IMR-90 (cell line): Measurements from ENCODE around the gene ERV3-1. TPM values are rescaled to one million over a fixed set of nuclear protein-coding genes. Genes with fewer than 3 reads are reported as not detected.

Source experiments
- ATAC-seq: fragments of 200-7000 bp; cut with Tn5 transposase; 2 replicates; pipeline ENCODE4 v1.9.1; 2020; ENCODE audit warnings: low read depth, mild to moderate bottlenecking, moderate library complexity
- BruUV-seq: library from RNA; stranded (reverse); fragments of 400-500 nt; replicated peaks from 2 replicates; lab custom pipeline; 2021; lab: Mats Ljungman, UMichigan
- CTCF ChIA-PET: fragments of 300-600 bp; formaldehyde crosslinking; extraction: SDS; loops from one replicate; lab custom pipeline; 2021; ENCODE audit warnings: antibody characterized with exemption; lab: Yijun Ruan, JAX
- POLR2A ChIA-PET: fragments of 300-600 bp; sonication (Branson Sonifier 250); formaldehyde crosslinking; loops from one replicate; lab custom pipeline; 2022; ENCODE audit warnings: antibody characterized with exemption; ENCODE audit not compliant: unreplicated experiment; lab: Charles Lee
- DNase-seq: peaks from one replicate; pipeline ENCODE4 v3.0.0; 2013
- H2AFZ ChIP-seq: replicated peaks from 2 replicates; pipeline ENCODE3; 2013; ENCODE audit warnings: low read length, mild to moderate bottlenecking; ENCODE audit not compliant: poor library complexity
- H2AK5ac ChIP-seq: 2 replicates; pipeline ENCODE4 v1.6.1; 2013; ENCODE audit warnings: low read depth, low read length, inconsistent platforms
- H2AK9ac ChIP-seq: replicated peaks from 2 replicates; pipeline ENCODE3; 2013; ENCODE audit warnings: mild to moderate bottlenecking, low read depth, low read length, moderate library complexity; ENCODE audit not compliant: poor library complexity
- H2BK120ac ChIP-seq: 2 replicates; pipeline ENCODE4 v1.6.1; 2013; ENCODE audit warnings: low read depth, low read length, inconsistent platforms
- H2BK15ac ChIP-seq: 3 replicates; pipeline ENCODE4 v1.6.1; 2013; ENCODE audit warnings: low read depth, low read length, inconsistent platforms
- H2BK20ac ChIP-seq: 2 replicates; pipeline ENCODE4 v1.6.1; 2013; ENCODE audit warnings: low read depth, mild to moderate bottlenecking, inconsistent platforms, low read length, moderate library complexity
- H2BK5ac ChIP-seq: 2 replicates; pipeline ENCODE4 v1.6.1; 2013; ENCODE audit warnings: mild to moderate bottlenecking, low read depth, low read length, inconsistent platforms; ENCODE audit not compliant: poor library complexity, severe bottlenecking
- H3K14ac ChIP-seq: replicated peaks from 2 replicates; pipeline ENCODE4 v1.6.1; 2013; ENCODE audit warnings: low read depth, low read length, inconsistent platforms
- H3K18ac ChIP-seq: 2 replicates; pipeline ENCODE4 v1.6.1; 2013; ENCODE audit warnings: low read depth, low read length, control low read depth
- H3K23ac ChIP-seq: 2 replicates; pipeline ENCODE4 v1.6.1; 2013; ENCODE audit warnings: low read depth, low read length, inconsistent platforms
- H3K27ac ChIP-seq: 2 replicates; pipeline ENCODE4 v1.5.1; 2013; ENCODE audit warnings: mild to moderate bottlenecking, control low read depth, low read length; ENCODE audit not compliant: insufficient read depth
- H3K27me3 ChIP-seq: 2 replicates; pipeline ENCODE4 v1.6.1; 2013; ENCODE audit warnings: low read length; ENCODE audit not compliant: control insufficient read depth, insufficient read depth
- H3K36me3 ChIP-seq: 2 replicates; pipeline ENCODE4 v1.6.1; 2013; ENCODE audit warnings: low read length, mixed read lengths; ENCODE audit not compliant: control insufficient read depth, insufficient read depth
- H3K4ac ChIP-seq: 2 replicates; pipeline ENCODE4 v1.6.1; 2013; ENCODE audit warnings: low read depth, low read length, inconsistent platforms
- H3K4me1 ChIP-seq: 2 replicates; pipeline ENCODE4 v1.6.1; 2013; ENCODE audit warnings: low read length, mixed read lengths; ENCODE audit not compliant: control insufficient read depth, insufficient read depth
- H3K4me2 ChIP-seq: 2 replicates; pipeline ENCODE4 v1.6.1; 2013; ENCODE audit warnings: low read depth, mild to moderate bottlenecking, control low read depth, low read length, moderate library complexity
- H3K4me3 ChIP-seq: 2 replicates; pipeline ENCODE4 v1.5.1; 2013; ENCODE audit warnings: low read depth, mild to moderate bottlenecking, control low read depth, low read length, moderate library complexity; ENCODE audit not compliant: insufficient read depth
- H3K56ac ChIP-seq: 2 replicates; pipeline ENCODE4 v1.6.1; 2013; ENCODE audit warnings: low read length, inconsistent platforms; ENCODE audit not compliant: insufficient read depth; ENCODE audit errors: extremely low read depth
- H3K79me1 ChIP-seq, 2 experiments: 2 replicates each; pipeline ENCODE4 v1.6.1; 2013; ENCODE audit warnings: low read length in 2 of 2, inconsistent platforms in 1 of 2, low read depth in 1 of 2
- H3K9ac ChIP-seq: 2 replicates; pipeline ENCODE4 v1.6.1; 2013; ENCODE audit warnings: low read depth, low read length, control low read depth
- H3K9me1 ChIP-seq: 2 replicates; pipeline ENCODE4 v1.6.1; 2013; ENCODE audit warnings: low read length, inconsistent platforms; ENCODE audit not compliant: insufficient read depth
- H3K9me3 ChIP-seq: 2 replicates; pipeline ENCODE4 v1.6.1; 2013; ENCODE audit warnings: low read length; ENCODE audit not compliant: control insufficient read depth, insufficient read depth
- H4K20me1 ChIP-seq: 2 replicates; pipeline ENCODE4 v1.6.1; 2013; ENCODE audit warnings: low read length, inconsistent platforms; ENCODE audit not compliant: insufficient read depth
- H4K5ac ChIP-seq: 2 replicates; pipeline ENCODE4 v1.6.1; 2013; ENCODE audit warnings: mild to moderate bottlenecking, low read depth, low read length, control low read depth
- H4K8ac ChIP-seq, 2 experiments: 2 replicates each; pipeline ENCODE4 v1.6.1; 2013; ENCODE audit warnings: low read depth in 2 of 2, low read length in 2 of 2, control low read depth in 1 of 2, inconsistent platforms in 1 of 2
- H4K91ac ChIP-seq: 2 replicates; pipeline ENCODE4 v1.6.1; 2013; ENCODE audit warnings: low read depth, low read length, inconsistent platforms; ENCODE audit not compliant: insufficient read depth
- BHLHE40 ChIP-seq: fragments of 150-350 bp; IDR thresholded peaks from 2 replicates; pipeline ENCODE4 v1.6.1; 2016; ENCODE audit warnings: mild to moderate bottlenecking, low read depth, low read length
- CEBPB ChIP-seq: IDR thresholded peaks from 2 replicates; pipeline ENCODE4 v1.6.1; 2012; ENCODE audit warnings: low read depth, low read length, improper control_type of control experiment
- CHD1 ChIP-seq: IDR thresholded peaks from 2 replicates; pipeline ENCODE4 v1.6.1; 2012; ENCODE audit warnings: low read depth, low read length, improper control_type of control experiment
- CTCF ChIP-seq: conservative IDR thresholded peaks from 2 replicates; pipeline ENCODE4 v1.5.1; 2012; ENCODE audit warnings: mild to moderate bottlenecking, low read depth, low read length, improper control_type of control experiment
- ELK1 ChIP-seq: fragments of 150-350 bp; IDR thresholded peaks from 2 replicates; pipeline ENCODE4 v1.6.1; 2016; ENCODE audit warnings: low read depth, mild to moderate bottlenecking, low read length, moderate library complexity, borderline replicate concordance
- FOS ChIP-seq: fragments of 150-350 bp; IDR thresholded peaks from 2 replicates; pipeline ENCODE4 v1.6.1; 2016; ENCODE audit warnings: low read depth, low read length
- MAFK ChIP-seq: IDR thresholded peaks from 2 replicates; pipeline ENCODE4 v1.6.1; 2012; ENCODE audit warnings: low read depth, low read length, improper control_type of control experiment
- MAZ ChIP-seq: IDR thresholded peaks from 2 replicates; pipeline ENCODE4 v1.6.1; 2012; ENCODE audit warnings: low read depth, mild to moderate bottlenecking, low read length, improper control_type of control experiment, moderate library complexity, borderline replicate concordance
- MXI1 ChIP-seq: IDR thresholded peaks from 2 replicates; pipeline ENCODE4 v1.6.1; 2012; ENCODE audit warnings: low read depth, mild to moderate bottlenecking, low read length, moderate library complexity, borderline replicate concordance
- NFE2L2 ChIP-seq: fragments of 150-350 bp; IDR thresholded peaks from 2 replicates; pipeline ENCODE4 v1.6.1; 2016; ENCODE audit warnings: low read depth, mild to moderate bottlenecking, low read length
- POLR2A ChIP-seq: IDR thresholded peaks from 2 replicates; pipeline ENCODE4 v1.6.1; 2012; ENCODE audit warnings: mild to moderate bottlenecking, low read depth, low read length
- RAD21 ChIP-seq: IDR thresholded peaks from 2 replicates; pipeline ENCODE4 v1.6.1; 2012; ENCODE audit warnings: low read length, improper control_type of control experiment
- RCOR1 ChIP-seq: IDR thresholded peaks from 2 replicates; pipeline ENCODE4 v1.6.1; 2012; ENCODE audit warnings: mild to moderate bottlenecking, low read length, improper control_type of control experiment; ENCODE audit not compliant: insufficient replicate concordance
- RFX5 ChIP-seq: IDR thresholded peaks from 2 replicates; pipeline ENCODE4 v1.8.0; 2012; ENCODE audit warnings: low read depth, mild to moderate bottlenecking, low read length, moderate library complexity
- SMC3 ChIP-seq: fragments of 150-350 bp; IDR thresholded peaks from 2 replicates; pipeline ENCODE4 v1.6.1; 2016; ENCODE audit warnings: low read depth, mild to moderate bottlenecking, antibody characterized with exemption, low read length, moderate library complexity
- USF2 ChIP-seq: fragments of 150-350 bp; IDR thresholded peaks from 2 replicates; pipeline ENCODE4 v1.6.1; 2017; ENCODE audit warnings: mild to moderate bottlenecking, antibody characterized with exemption, low read length, low read depth
- WGBS, 2 experiments: methylation state at CpG; one replicate each; pipeline versions ENCODE4 v1.1.5 to v1.1.7; 2013; ENCODE audit warnings: missing lambda C conversion rate in 2 of 2; ENCODE audit not compliant: insufficient read length in 1 of 2; ENCODE audit errors: extremely low coverage in 2 of 2; 5-methylcytosine and 5-hydroxymethylcytosine counted together
- dilution Hi-C: fragments of 300-500 bp; cut with HindIII; formaldehyde crosslinking; loops from one replicate; pipeline ENCODE4 v1.14.3; 2018; ENCODE audit warnings: low sequenced_read_pairs; ENCODE audit not compliant: unreplicated experiment
- in situ Hi-C: fragments of 300-500 bp; cut with MboI; formaldehyde crosslinking; loops from 3 replicates; pipeline ENCODE4 v1.14.3; 2019; ENCODE audit warnings: low sequenced_read_pairs, inconsistent platforms, mixed read lengths
- intact Hi-C: fragments of 100-400 bp; cut with micrococcal nuclease; formaldehyde crosslinking; loops from 2 replicates; pipeline ENCODE4 v1.10.0; 2022
- polyA plus RNA-seq, 3 experiments: library from polyadenylated mRNA; depleted of rRNA; stranded (reverse); fragments of >200 nt; gene quantifications; 2 replicates each; pipeline ENCODE4 v1.2.3, GENCODE V29; 2012; ENCODE audit warnings: low replicate concordance in 1 of 3
- total RNA-seq: library from RNA; depleted of rRNA; stranded (reverse); fragments of >200 nt; gene quantifications from 2 replicates; pipeline ENCODE4 v1.2.3, GENCODE V29; 2012

The ERV3-1 gene
- total and polyA plus RNA-seq, 2 of the 4 experiments (the other 2 are of a cell fraction): 7.0 to 11.8 TPM

- no peak overlapping the region for H3K27ac ChIP-seq
- in situ Hi-C loops (no loop called here), intact Hi-C loops (no loop called here), dilution Hi-C loops (no loop called here)
- H4K20me1 ChIP-seq: no peaks in the 10 kb centered on the region
- ChIA-PET CTCF (no interaction called here), POLR2A (no interaction called here)
- H3K18ac ChIP-seq: no peak overlapping the region
- H2BK15ac ChIP-seq: no peak overlapping the region
- no peak overlapping the region for H2BK20ac ChIP-seq
- TF ChIP-seq CEBPB (no peak), BHLHE40 (no peak), RFX5 (no peak), CHD1 (no peak), POLR2A (no peak), CTCF (no peak), RCOR1 (no peak), USF2 (no peak), MAZ (no peak), RAD21 (no peak), MAFK (no peak), FOS (no peak), ELK1 (no peak), MXI1 (no peak), NFE2L2 (no peak), SMC3 (no peak)
- H3K9me1 ChIP-seq: no peaks in the 10 kb centered on the region
- H3K9ac ChIP-seq: no peak overlapping the region
- no TSS peak for BruUV-seq
- no peak overlapping the region for H4K91ac ChIP-seq
- no peak overlapping the region for H3K23ac ChIP-seq
- H2AFZ ChIP-seq: no peak overlapping the region
- no peak overlapping the region for H3K14ac ChIP-seq
- no peak overlapping the region for H4K5ac ChIP-seq
- H2AK5ac ChIP-seq: no peak overlapping the region
- no peak overlapping the region for H3K56ac ChIP-seq
- no peak overlapping the region for H3K4ac ChIP-seq
- peaks cover 73% of the 10 kb centered on the region for H3K9me3 ChIP-seq
- no peak overlapping the region for H2AK9ac ChIP-seq
- no peak for DNase-seq
- H2BK5ac ChIP-seq: no peak overlapping the region
- H3K4me3 ChIP-seq: no peak overlapping the region
- peaks cover 34% of the 10 kb centered on the region for H3K36me3 ChIP-seq
- peaks cover 15 to 16% of the 10 kb centered on the region in 2 experiments; a peak in 3 of 4 replicates for H3K79me1 ChIP-seq
- no peak overlapping the region for H4K8ac ChIP-seq
- no peaks in the 10 kb centered on the region for H3K27me3 ChIP-seq
- no peak overlapping the region for H2BK120ac ChIP-seq
- no CpG with 5 or more reads among the region's 2 CpGs for WGBS, 2 experiments
- ATAC-seq: no peak
- no peak overlapping the region for H3K4me2 ChIP-seq
- H3K4me1 ChIP-seq: no peaks in the 10 kb centered on the region; the same call in 1 of the 2 replicates
These were observed 10.2 kb downstream of the ERV3-1 start for GRCh38 chr7:64996305-64996704.
